NOMO-1 treated with dmso at 0.1 percent for 144 hours (cell line): ENCODE measurements around the gene CD9.
"Not testable (repeated sequence)": the region's sequence is repeated elsewhere in the genome, so short reads cannot be mapped to it uniquely, and the experiment has no call there.

Source experiments
- DNase-seq: peaks from one replicate; lab custom pipeline; 2025; ENCODE audit not compliant: unreplicated experiment; lab: John Stamatoyannopoulos, UW

The CD9 gene

GRCh38 chr12:6180268-6181051 lies 19.7 kb upstream of the CD9 start:
- no peak for DNase-seq

GRCh38 chr12:6181166-6181565 lies 19.0 kb upstream of the CD9 start:
- DNase-seq: no peak

GRCh38 chr12:6181583-6182278 lies 18.5 kb upstream of the CD9 start:
- no peak for DNase-seq

GRCh38 chr12:6182279-6182898 lies 17.8 kb upstream of the CD9 start:
- DNase-seq: no peak

GRCh38 chr12:6183689-6184428 lies 16.3 kb upstream of the CD9 start:
- no peak for DNase-seq

- no peak for DNase-seq
Observed at GRCh38 chr12:6185961-6186827, 14.0 kb upstream of the CD9 start.

GRCh38 chr12:6187948-6188793 lies 12.0 kb upstream of the CD9 start:
- DNase-seq: no peak

- DNase-seq: no peak
Observed at GRCh38 chr12:6189028-6189427, 11.2 kb upstream of the CD9 start.

- not testable (repeated sequence) for DNase-seq
Observed at GRCh38 chr12:6189952-6190598, 10.1 kb upstream of the CD9 start.

- DNase-seq: not testable (repeated sequence)
Observed at GRCh38 chr12:6190767-6191530, 9.3 kb upstream of the CD9 start.

- no peak for DNase-seq
Observed at GRCh38 chr12:6192604-6193380, 7.4 kb upstream of the CD9 start.

GRCh38 chr12:6193853-6194815 lies 6.1 kb upstream of the CD9 start:
- DNase-seq: peak; percentile 26

- DNase-seq: no peak
Observed at GRCh38 chr12:6195665-6196535, 4.3 kb upstream of the CD9 start.

GRCh38 chr12:6198051-6198450 lies 2.1 kb upstream of the CD9 start:
- no peak for DNase-seq

- no peak for DNase-seq
Observed at GRCh38 chr12:6198556-6198955, 1.6 kb upstream of the CD9 start.
